ENCODE results near the gene GGA1. TPM values are rescaled to one million over a fixed set of nuclear protein-coding genes. Genes with fewer than 3 reads are reported as not detected.

The GGA1 gene
- total RNA-seq, 4 donors from 2014 or later: 37.8 to 46.5 (median 39.1) TPM

GRCh38 chr22:37611207-37611606 lies 2.6 kb downstream of the GGA1 start:
- Histone ChIP-seq H3K4me1 (peaks cover 0 to 62% (median 21%) of the 10 kb centered on the region in 3 donors), H3K27me3 (peaks cover 10% of the 10 kb centered on the region), H3K27ac (peak overlapping the region in 2 of 4 donors; percentile 22), H3K36me3 (peaks cover 0 to 24% of the 10 kb centered on the region in 2 donors), H3K9me3 (no peaks in the 10 kb centered on the region), H3K4me3 (no peak overlapping the region)
- TF ChIP-seq POLR2AphosphoS5 (IDR thresholded peaks at IDR 0.05) (no peak), CTCF (IDR thresholded peaks at IDR 0.05) (no peak), POLR2A (IDR thresholded peaks at IDR 0.05) (no peak), EP300 (IDR thresholded peaks at IDR 0.05) (no peak)
- no CpG with 5 or more reads among the region's 6 CpGs for WGBS, 2 donors (ENCODE audit: low coverage in 1 of 2)
- ATAC-seq: no peak

DNA sequence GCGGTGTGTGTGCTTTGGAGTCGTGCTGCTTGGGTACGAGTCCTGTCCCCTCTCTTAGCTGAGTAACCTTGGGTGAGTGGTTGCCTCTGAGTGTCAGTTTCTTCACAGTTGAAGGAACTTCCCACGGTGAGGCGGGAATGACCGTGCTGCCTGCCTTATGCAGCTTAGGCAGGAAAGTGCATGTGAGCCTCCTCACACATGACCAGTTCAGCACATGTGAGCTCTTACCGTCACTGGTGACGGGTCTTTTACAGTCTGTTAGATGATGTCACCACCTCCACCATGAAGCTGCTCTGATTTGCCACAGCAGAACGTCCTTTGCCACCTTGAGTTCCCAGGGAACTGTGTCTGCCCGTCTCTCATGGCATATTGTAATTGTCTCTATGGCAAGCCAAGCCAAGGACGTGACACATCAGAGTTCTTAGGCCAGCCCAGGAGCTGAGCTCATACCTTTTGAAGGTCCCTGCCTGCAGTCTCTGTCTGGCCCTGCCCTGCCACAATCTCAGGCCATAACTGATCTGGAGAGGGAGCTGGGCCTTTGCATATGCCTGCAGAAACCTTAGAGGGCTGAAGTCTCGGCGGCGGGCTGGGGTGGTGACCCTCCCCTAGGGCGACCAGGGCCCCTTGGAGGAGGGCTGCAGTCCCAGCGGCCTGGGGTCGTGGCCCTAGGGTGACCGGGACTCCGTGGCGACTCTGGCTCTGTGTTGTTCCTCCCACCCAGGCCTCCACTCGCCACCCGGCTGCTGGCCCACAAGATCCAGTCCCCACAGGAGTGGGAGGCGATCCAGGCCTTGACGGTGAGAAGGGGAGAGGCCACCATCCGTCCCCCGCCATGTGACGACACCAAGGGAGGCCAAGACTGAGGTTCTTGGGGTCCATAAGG lies 7.8 kb downstream of the GGA1 start:
- H3K27me3 ChIP-seq: no peaks in the 10 kb centered on the region
- peaks cover 0 to 25% (median 8%) of the 10 kb centered on the region in 3 donors for H3K4me1 ChIP-seq
- H3K9me3 ChIP-seq: no peaks in the 10 kb centered on the region
- peaks cover 0 to 76% of the 10 kb centered on the region in 2 donors for H3K36me3 ChIP-seq
- no peak for TF ChIP-seq POLR2A (IDR thresholded peaks at IDR 0.05)
- no peak for TF ChIP-seq EP300 (IDR thresholded peaks at IDR 0.05)
- TF ChIP-seq POLR2AphosphoS5 (IDR thresholded peaks at IDR 0.05): no peak
- TF ChIP-seq CTCF (IDR thresholded peaks at IDR 0.05): no peak
- no peak overlapping the region for H3K27ac ChIP-seq
- ATAC-seq: no peak
- no peak overlapping the region for H3K4me3 ChIP-seq
- WGBS, 2 donors (ENCODE audit: low coverage in 1 of 2): 89% methylated on average over 13 of the region's 27 CpGs; no CpG with 5 or more reads in 1 of the 2 donors

DNA sequence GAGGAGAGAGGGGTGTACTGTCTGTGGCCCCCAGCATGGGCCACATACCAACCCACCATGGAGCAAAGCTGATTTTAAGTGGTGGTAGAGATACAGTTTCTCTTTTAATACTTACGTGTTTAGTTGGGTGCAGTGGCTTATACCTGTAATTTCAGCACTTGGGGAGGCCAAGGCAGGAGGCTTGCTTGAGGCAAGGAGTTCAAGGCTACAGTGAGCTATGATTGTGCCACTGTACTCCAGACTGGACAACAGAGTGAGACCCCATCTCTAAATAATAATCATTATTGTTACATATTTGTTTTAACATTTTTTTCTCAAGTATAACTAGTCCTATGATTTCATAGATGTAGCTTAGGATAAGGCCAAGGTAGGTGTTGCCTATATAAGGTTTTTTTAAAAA lies 8.8 kb downstream of the GGA1 start:
- ATAC-seq: no peak
- TF ChIP-seq POLR2AphosphoS5 (IDR thresholded peaks at IDR 0.05): no peak
- TF ChIP-seq CTCF (IDR thresholded peaks at IDR 0.05): no peak
- no peak for TF ChIP-seq POLR2A (IDR thresholded peaks at IDR 0.05)
- TF ChIP-seq EP300 (IDR thresholded peaks at IDR 0.05): no peak
- Histone ChIP-seq H3K9me3 (no peaks in the 10 kb centered on the region), H3K27me3 (no peaks in the 10 kb centered on the region), H3K4me3 (no peak overlapping the region), H3K4me1 (peaks cover 0 to 19% (median 5%) of the 10 kb centered on the region in 3 donors), H3K36me3 (peaks cover 0 to 86% of the 10 kb centered on the region in 2 donors), H3K27ac (no peak overlapping the region)
- 83% methylated on average over 1 of the region's 1 CpG; no CpG with 5 or more reads in 1 of the 2 donors for WGBS, 2 donors (ENCODE audit: low coverage in 1 of 2)

DNA sequence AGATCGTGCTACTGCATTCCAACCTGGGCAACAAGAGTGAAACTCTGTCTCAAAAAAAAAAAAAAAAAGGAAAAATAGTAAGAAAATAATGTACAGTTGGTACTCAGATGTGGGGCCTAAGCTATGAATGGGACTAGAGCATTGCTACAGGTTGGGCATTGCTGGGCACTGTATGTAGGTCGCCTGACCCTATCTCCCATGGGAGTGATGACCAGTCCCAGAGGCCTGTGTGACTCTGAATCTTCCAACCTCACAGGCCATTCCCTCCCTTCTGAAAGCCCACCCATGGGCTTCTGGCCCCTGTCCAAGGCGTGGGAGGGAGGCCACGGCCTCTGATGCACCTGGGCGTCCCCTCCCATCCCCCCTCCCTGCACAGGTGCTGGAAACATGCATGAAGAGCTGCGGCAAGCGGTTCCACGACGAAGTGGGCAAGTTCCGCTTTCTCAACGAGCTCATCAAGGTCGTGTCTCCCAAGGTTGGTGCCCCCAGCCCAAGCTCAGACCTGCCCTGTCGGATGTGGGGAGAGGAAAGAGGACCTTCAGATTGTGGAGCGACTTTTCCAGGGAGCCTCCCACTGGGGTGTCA lies 9.5 kb downstream of the GGA1 start:
- Histone ChIP-seq H3K4me3 (no peak overlapping the region), H3K4me1 (peaks cover 0 to 15% (median 4%) of the 10 kb centered on the region in 3 donors), H3K36me3 (peaks cover 0 to 93% of the 10 kb centered on the region in 2 donors), H3K27me3 (no peaks in the 10 kb centered on the region), H3K27ac (no peak overlapping the region), H3K9me3 (no peaks in the 10 kb centered on the region)
- no peak for TF ChIP-seq POLR2A (IDR thresholded peaks at IDR 0.05)
- no peak for TF ChIP-seq POLR2AphosphoS5 (IDR thresholded peaks at IDR 0.05)
- 92 to 100% methylated on average over 1 to 2 of the region's 14 CpGs for WGBS, 2 donors (ENCODE audit: low coverage in 1 of 2)
- ATAC-seq: no peak

GRCh38 chr22:37618674-37619073 lies 10.0 kb downstream of the GGA1 start:
- TF ChIP-seq CTCF (IDR thresholded peaks at IDR 0.05) (no peak), EP300 (IDR thresholded peaks at IDR 0.05) (no peak), POLR2AphosphoS5 (IDR thresholded peaks at IDR 0.05) (no peak), POLR2A (IDR thresholded peaks at IDR 0.05) (no peak)
- no peak overlapping the region for H3K27ac ChIP-seq
- H3K4me1 ChIP-seq: peaks cover 0 to 15% (median 0%) of the 10 kb centered on the region in 3 donors
- H3K36me3 ChIP-seq: peaks cover 0 to 98% of the 10 kb centered on the region in 2 donors
- no peaks in the 10 kb centered on the region for H3K9me3 ChIP-seq
- 84% methylated on average over 3 of the region's 6 CpGs; no CpG with 5 or more reads in 1 of the 2 donors for WGBS, 2 donors (ENCODE audit: low coverage in 1 of 2)
- no peak overlapping the region for H3K4me3 ChIP-seq
- ATAC-seq: no peak
- H3K27me3 ChIP-seq: no peaks in the 10 kb centered on the region

Measured in gastroesophageal sphincter (tissue), 4 donors.